ENCODE data around the gene SUV39H1. TPM values are rescaled to one million over a fixed set of nuclear protein-coding genes. Genes with fewer than 3 reads are reported as not detected.

SUV39H1 gene
- total RNA-seq, 1 donor from 2014 or later = 2.2 TPM

DNA sequence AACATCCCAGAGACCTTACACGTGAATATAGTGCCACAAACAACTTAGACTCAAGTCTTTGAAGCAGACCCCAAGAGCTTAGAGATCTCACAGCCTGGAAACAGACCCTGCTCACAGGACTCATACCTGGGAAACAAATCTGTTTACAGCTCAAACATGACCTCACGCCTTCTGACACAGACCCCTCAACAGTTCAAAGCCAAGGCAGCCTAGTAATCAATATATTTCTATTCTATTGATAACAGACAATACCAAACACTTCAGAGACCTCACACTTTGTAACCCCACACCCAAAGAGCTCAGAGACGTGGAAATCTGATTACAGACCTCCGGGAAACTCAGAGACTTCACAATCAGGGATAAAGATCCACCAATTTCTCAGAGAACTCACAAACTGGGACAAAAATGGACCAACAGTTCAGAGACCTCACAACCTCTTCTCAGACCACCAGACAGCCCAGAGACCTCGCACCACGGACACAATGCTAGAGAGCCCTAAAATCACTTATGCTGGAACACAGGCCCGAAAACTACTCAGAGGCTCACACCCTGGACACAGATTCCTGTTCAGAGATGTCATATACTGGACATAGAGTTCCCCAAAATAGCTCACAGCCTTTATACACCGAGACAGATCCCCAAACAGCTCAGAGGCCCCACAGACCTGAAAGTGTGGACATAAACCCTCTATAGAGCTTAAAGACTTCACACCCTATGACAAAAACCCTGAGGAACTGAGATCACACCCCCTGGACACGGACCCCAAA is 14.8 kb downstream of the SUV39H1 start:
- TF ChIP-seq POLR2A (IDR thresholded peaks at IDR 0.05) = no peak
- TF ChIP-seq, protein P1, sequence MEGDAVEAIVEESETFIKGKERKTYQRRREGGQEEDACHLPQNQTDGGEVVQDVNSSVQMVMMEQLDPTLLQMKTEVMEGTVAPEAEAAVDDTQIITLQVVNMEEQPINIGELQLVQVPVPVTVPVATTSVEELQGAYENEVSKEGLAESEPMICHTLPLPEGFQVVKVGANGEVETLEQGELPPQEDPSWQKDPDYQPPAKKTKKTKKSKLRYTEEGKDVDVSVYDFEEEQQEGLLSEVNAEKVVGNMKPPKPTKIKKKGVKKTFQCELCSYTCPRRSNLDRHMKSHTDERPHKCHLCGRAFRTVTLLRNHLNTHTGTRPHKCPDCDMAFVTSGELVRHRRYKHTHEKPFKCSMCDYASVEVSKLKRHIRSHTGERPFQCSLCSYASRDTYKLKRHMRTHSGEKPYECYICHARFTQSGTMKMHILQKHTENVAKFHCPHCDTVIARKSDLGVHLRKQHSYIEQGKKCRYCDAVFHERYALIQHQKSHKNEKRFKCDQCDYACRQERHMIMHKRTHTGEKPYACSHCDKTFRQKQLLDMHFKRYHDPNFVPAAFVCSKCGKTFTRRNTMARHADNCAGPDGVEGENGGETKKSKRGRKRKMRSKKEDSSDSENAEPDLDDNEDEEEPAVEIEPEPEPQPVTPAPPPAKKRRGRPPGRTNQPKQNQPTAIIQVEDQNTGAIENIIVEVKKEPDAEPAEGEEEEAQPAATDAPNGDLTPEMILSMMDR (IDR thresholded peaks at IDR 0.05) = no peak
- TF ChIP-seq POLR2AphosphoS5 (IDR thresholded peaks at IDR 0.05; ENCODE audit: insufficient read depth in 1 of 2, low read depth in 1 of 2) = no peak
- H3K27me3 ChIP-seq = no peaks in the 10 kb centered on the region
- no peak for DNase-seq (ENCODE audit: extremely low spot score in 2 of 2)
- no peaks in the 10 kb centered on the region for H3K9me3 ChIP-seq
- no peaks in the 10 kb centered on the region for H3K4me1 ChIP-seq
- intact Hi-C loops (cut with DNase I) = loop anchor here (5.0 kb wide), 1 partner anchor 1299 kb away; no protein-coding TSS in a partner anchor
- H3K4me3 ChIP-seq = no peak overlapping the region
- H3K36me3 ChIP-seq = no peaks in the 10 kb centered on the region
- no peak overlapping the region for H3K27ac ChIP-seq

DNA sequence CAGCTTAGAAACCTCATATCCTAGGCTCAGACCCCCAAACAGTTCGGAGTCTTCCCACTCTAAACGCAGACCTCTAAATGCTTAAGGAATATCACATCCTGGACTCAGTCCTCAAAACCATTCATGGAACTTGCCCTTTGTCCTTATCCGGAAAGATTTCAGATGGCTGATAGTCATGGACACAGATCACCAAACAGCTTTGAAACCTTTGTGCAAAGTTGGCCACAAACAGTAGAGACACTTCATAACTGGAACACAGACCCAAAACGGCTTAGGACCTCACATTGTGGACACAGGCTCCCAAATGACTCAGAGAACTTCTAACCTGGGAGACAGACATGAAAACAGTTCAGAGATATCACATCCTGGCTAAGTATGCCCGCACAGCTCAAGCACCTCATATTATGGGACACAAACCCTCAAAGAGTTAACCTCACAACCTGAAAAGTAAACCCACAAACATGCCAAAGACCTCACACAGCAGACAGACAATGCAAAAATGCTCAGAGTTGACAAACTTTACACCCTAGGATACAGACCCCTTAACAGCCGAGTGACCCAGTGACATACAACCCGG is 15.5 kb downstream of the SUV39H1 start:
- TF ChIP-seq, protein P1 (IDR thresholded peaks at IDR 0.05) = no peak
- no peak for TF ChIP-seq POLR2AphosphoS5 (IDR thresholded peaks at IDR 0.05; ENCODE audit: insufficient read depth in 1 of 2, low read depth in 1 of 2)
- TF ChIP-seq POLR2A (IDR thresholded peaks at IDR 0.05) = no peak
- H3K4me1 ChIP-seq = no peaks in the 10 kb centered on the region
- H3K9me3 ChIP-seq = no peaks in the 10 kb centered on the region
- H3K4me3 ChIP-seq = no peak overlapping the region
- no peaks in the 10 kb centered on the region for H3K27me3 ChIP-seq
- intact Hi-C loops (cut with DNase I) = loop anchor here (5.0 kb wide), 1 partner anchor 1300 kb away; no protein-coding TSS in a partner anchor
- no peaks in the 10 kb centered on the region for H3K36me3 ChIP-seq
- no peak overlapping the region for H3K27ac ChIP-seq
- no peak for DNase-seq (ENCODE audit: extremely low spot score in 2 of 2)

DNA sequence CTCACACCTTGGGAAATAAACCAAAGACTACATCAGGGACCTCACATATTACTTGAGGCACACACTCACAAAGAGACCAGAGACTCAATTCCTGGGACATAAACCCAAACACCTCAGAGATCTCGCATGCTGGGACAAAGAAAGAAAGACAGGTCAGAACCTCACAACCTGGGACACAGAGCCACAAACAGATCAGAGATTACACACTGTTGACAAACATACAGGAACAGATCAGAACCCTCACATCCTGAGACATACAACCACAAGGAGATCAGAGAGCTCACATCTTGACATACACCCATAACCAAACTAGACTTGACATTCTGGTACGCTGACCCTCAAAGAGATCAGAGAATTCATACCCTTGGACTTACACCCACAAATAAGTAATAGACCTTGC is 17.3 kb downstream of the SUV39H1 start:
- H3K27me3 ChIP-seq = no peaks in the 10 kb centered on the region
- H3K36me3 ChIP-seq = no peaks in the 10 kb centered on the region
- H3K27ac ChIP-seq = no peak overlapping the region
- intact Hi-C loops (cut with DNase I) = loop anchor here (5.0 kb wide), 1 partner anchor 1302 kb away; no protein-coding TSS in a partner anchor
- TF ChIP-seq POLR2AphosphoS5 (IDR thresholded peaks at IDR 0.05; ENCODE audit: insufficient read depth in 1 of 2, low read depth in 1 of 2) = no peak
- TF ChIP-seq POLR2A (IDR thresholded peaks at IDR 0.05) = no peak
- TF ChIP-seq, protein P1 (IDR thresholded peaks at IDR 0.05) = no peak
- no peaks in the 10 kb centered on the region for H3K9me3 ChIP-seq
- DNase-seq (ENCODE audit: extremely low spot score in 2 of 2) = no peak
- no peak overlapping the region for H3K4me3 ChIP-seq
- H3K4me1 ChIP-seq = no peaks in the 10 kb centered on the region

DNA sequence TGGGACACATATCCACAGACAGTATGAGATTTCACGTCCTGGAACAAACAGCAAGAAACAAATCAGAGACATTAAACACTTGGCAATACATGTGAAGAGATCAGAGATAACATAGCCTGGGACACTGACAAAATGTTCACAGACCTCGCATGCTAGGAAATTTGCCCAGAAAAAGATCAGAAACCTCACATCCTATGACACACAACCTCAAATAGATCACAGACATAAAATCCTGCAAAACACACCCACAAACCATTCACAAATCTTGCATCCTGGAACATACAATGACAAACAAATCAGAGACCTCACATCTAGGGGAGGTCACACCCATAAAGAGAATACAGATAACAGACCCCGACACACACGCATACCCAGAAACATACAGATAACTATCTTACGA is 18.0 kb downstream of the SUV39H1 start:
- Histone ChIP-seq H3K9me3 (no peaks in the 10 kb centered on the region), H3K27me3 (no peaks in the 10 kb centered on the region), H3K4me1 (no peaks in the 10 kb centered on the region), H3K27ac (no peak overlapping the region), H3K4me3 (no peak overlapping the region), H3K36me3 (no peaks in the 10 kb centered on the region)
- no peak for DNase-seq (ENCODE audit: extremely low spot score in 2 of 2)
- TF ChIP-seq POLR2AphosphoS5 (IDR thresholded peaks at IDR 0.05; ENCODE audit: insufficient read depth in 1 of 2, low read depth in 1 of 2) (no peak), POLR2A (IDR thresholded peaks at IDR 0.05) (no peak)
- TF ChIP-seq, protein P1 (IDR thresholded peaks at IDR 0.05) = no peak
- intact Hi-C loops (cut with DNase I) = loop anchor here (5.0 kb wide), 1 partner anchor 1302 kb away; no protein-coding TSS in a partner anchor

DNA sequence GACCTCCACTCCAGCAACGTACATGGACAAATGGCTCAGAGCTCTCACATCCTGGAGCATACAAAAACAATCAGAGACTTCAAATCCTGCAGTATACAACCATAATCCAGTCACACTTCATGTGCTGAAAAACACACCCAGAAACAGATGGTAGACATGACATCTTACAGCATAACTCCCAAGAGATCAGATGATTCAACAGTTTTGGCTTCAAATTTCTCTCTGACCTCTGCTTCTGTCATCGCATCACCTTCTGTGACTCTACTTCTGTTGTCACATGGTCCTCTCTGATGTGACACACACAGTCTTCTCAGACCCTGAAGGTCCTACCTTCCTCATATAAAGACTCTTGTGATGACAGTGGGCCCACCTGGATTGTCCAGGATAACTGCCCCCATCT is 18.5 kb downstream of the SUV39H1 start:
- H3K4me3 ChIP-seq = no peak overlapping the region
- TF ChIP-seq POLR2AphosphoS5 (IDR thresholded peaks at IDR 0.05; ENCODE audit: insufficient read depth in 1 of 2, low read depth in 1 of 2) = no peak
- TF ChIP-seq POLR2A (IDR thresholded peaks at IDR 0.05) = no peak
- TF ChIP-seq, protein P1 (IDR thresholded peaks at IDR 0.05) = no peak
- no peak for DNase-seq (ENCODE audit: extremely low spot score in 2 of 2)
- intact Hi-C loops (cut with DNase I) = no loop called here
- H3K36me3 ChIP-seq = no peaks in the 10 kb centered on the region
- no peaks in the 10 kb centered on the region for H3K9me3 ChIP-seq
- H3K27ac ChIP-seq = no peak overlapping the region
- no peaks in the 10 kb centered on the region for H3K27me3 ChIP-seq
- no peaks in the 10 kb centered on the region for H3K4me1 ChIP-seq
